NCI-H82 treated with DMSO at 0.1 percent for 48 hours (cell line): ENCODE measurements around the gene TNIP2.
A peak's percentile ranks its signal among the peaks of the same experiment; 100 is the strongest.

Source experiments
- DNase-seq: peaks from one replicate; lab custom pipeline; 2025; ENCODE audit not compliant: unreplicated experiment; lab: John Stamatoyannopoulos, UW

The TNIP2 gene, protein sequence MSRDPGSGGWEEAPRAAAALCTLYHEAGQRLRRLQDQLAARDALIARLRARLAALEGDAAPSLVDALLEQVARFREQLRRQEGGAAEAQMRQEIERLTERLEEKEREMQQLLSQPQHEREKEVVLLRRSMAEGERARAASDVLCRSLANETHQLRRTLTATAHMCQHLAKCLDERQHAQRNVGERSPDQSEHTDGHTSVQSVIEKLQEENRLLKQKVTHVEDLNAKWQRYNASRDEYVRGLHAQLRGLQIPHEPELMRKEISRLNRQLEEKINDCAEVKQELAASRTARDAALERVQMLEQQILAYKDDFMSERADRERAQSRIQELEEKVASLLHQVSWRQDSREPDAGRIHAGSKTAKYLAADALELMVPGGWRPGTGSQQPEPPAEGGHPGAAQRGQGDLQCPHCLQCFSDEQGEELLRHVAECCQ

DNA sequence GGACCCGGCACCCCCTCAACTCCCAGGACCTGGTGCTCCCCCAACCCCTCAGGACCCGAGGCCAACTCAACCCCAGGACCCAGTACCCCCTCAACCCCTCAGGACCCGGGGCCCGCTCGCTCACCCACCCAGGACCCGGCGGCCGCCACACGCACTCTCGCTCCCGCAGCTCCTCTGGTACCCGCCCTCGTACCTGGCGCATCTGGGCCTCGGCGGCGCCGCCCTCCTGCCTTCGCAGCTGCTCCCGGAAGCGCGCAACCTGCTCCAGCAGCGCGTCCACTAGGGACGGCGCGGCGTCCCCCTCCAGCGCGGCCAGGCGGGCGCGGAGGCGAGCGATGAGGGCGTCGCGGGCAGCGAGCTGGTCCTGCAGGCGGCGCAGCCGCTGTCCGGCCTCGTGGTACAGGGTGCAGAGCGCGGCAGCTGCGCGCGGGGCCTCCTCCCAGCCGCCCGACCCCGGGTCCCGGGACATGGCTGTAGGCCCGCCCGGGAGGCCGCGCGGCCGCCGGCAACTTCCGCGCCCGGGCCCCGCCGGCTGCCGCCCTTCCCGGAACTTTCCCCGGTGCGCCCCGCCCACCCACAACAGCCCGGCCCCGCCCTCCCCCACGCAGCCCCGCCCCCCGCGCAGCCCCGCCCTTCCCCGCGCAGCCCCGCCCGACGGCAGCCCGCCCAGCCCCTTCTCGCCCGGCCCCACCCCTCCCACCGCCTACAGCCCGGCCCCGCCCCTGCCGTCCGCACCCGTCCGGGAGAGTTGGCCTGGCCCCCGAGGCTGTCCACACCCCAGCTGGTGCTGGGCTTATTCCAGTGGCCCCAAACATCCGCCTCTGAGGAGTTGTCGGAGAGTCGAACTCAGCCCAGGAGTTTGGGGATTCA is at the start of gene TNIP2:
Gene TNIP2, minus strand, starts transcription at position 516 of the 870 bp plus-strand sequence. Its CDS starts 47 bp downstream, at position 469.
- peak; percentile 12 for DNase-seq

DNA sequence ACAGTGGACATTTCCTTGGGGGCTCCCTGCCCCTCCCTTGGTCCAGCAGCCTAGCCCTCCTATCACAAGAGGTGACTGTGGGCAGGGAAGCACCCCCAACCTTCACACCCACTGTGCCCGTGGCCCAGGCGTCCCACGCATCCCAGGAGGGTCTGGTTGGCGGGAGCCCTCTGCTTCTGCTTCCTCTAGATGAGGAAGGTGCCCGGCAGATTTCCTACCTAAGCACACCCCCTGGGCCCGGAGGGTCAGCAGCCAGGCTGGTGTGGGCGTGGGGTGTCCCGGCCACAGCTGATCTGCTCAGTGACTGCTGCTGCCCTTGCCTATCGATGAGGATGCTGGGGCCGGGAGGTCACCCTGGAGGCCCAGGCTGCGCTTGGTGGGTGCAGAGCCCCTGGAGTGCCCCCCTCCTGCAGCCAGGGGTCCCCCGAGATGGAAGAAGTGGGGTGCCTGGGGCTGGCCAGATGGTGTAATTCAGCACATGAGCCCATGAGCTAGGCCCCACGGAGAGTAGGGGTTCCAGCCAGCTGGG is 48.9 kb upstream of the TNIP2 start:
- DNase-seq: no peak

DNA sequence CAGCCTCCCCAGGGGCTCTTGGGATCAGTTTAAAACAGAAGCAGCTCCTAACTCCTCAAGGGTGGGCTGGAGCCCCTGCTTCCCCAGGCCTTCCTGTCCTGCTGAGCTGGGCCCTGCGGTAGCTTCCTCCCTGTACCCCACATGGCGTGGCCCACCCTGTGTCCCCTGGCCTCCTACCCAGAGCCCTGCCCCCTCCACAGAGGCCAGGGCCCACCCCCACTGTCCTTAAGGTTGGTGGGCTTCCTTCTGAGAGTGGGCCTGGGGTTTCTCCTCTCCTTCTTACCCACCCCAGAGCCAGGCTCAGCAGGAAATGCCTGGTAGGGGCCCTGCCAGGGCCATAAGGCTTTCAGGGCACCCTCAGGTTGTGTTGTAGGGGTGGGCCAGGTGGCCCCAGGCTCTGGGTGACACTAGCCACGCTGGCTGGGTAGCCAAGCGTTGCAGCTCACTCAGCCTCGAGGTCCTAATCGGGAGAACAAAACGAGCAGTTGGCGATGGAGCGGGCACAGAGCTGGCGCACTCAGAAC is 48.4 kb upstream of the TNIP2 start:
- no peak for DNase-seq

DNA sequence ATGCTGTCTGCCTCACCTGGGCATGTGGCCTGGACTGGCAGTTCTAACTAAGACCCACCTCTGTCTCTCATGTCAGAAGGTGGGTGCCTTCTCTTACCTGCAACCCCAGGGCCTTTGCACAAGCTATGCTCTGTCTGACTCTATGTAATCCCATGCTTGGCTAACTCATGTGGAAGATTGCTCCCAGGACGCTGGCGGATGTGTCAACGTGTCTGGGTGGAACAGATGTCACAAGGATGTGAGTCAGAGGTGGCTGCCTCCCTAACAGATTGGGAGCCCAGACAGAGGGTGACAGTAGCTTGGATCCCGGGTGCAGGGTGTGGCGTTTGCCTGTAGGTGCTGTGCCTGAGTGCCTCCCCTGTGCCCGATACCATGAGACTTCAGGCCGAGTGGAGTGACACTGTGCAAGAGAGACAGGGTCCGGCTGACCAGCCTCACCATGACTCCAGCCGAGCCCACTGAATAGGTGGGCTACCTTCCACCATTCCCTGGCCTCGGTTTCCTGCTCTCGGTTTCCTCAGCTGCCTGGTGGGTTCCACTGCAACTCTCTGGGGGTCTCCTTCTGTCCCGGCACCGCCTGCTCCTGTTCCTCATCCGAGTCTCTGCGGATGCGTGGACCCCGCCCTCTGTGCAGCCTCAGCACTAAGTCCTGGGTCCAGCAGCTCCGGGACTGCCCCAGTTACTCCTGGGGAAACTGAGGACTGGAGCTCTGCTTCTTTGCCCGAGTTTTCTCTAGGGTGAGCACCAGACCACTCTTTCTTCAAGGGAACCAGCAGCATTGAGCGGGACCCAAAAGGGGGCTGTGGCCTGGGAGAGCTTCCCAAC is 47.7 kb upstream of the TNIP2 start:
- DNase-seq: no peak

DNA sequence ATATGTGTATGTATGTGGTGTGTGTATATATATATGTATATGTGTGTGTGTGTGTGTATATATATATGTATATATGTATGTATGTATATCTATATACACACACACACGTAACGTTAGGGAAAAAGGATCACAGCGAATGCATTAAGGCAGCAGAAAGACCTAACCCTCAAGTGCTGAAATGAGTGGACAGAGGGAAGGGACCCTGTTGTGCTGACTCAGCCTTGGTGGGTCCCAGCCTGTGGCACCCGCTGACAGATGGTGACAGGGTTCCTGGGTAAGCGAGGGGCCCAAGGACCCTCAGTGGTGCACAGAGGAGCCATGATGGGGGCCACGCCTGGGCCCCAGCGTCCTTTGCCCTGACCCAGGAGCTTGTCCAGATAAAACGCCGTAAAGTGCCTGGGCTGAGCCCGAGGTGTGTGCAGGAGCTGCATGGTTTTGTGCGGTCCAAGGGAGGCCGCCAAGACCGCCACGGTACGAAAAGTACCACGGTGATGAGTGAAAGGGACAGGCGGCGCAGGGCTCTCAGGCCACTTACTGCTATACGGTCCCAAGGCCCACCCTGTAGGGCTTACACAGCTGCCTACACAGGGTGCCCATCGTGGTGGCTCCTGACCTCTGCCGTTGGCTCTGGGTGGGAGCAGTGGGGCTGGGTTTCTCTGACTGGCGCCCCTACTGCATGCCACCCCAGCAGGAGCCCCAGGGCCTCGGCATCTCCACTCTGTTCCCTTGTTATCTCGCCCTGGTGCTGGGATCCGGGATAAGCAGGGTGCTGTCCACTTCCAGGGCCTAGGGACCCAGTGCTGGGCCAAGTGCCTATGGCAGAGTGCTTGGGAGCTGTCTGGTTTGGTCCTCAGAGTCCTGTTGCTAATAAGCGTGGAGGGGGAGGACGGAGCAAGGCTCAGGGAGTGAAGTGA is 46.7 kb upstream of the TNIP2 start:
- DNase-seq: no peak

DNA sequence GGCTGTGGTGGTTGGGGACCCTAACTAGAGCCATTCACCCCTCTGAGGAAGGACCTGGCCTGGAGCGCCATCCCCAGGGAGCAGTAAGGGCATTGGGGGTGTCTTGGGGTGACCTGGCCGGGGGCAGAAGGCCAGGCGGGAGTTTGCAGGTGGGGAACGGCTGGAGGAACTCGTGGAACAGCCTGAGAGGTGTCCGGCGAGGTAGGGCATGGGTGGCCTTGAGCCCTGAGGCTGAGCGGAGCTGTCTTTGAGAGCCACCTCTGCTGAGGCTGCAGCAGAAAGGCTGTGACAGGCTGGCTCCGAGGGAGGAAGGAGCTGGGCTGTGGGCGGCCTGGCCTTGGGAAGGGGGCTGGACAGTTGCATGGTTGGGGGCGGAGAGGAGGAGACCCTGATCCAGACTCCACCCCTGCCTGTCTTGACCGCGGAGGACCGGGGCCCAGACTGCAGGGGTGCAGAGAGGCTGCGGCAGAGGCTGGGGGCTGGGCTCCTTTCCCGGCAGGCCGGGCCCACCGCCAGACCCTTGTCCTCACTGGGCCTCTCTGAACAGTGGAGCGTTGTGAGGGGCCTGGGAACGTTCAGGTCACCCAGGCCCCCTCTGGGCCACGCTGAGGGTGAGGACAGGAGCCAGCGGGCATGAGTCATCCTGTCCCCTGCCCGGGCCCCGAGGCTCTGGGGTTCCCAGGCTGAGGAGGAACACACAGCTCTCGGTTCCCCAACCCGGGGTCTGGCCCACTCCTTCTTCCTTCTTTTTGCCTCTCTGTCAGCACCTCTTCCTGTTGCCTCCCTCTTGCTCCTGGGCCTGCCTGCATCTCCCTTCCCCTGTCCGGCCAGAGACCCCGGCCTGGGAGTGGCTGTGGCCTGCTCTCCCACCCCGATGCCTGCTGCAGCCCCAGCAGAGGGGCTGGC is 44.8 kb upstream of the TNIP2 start:
- no peak for DNase-seq

DNA sequence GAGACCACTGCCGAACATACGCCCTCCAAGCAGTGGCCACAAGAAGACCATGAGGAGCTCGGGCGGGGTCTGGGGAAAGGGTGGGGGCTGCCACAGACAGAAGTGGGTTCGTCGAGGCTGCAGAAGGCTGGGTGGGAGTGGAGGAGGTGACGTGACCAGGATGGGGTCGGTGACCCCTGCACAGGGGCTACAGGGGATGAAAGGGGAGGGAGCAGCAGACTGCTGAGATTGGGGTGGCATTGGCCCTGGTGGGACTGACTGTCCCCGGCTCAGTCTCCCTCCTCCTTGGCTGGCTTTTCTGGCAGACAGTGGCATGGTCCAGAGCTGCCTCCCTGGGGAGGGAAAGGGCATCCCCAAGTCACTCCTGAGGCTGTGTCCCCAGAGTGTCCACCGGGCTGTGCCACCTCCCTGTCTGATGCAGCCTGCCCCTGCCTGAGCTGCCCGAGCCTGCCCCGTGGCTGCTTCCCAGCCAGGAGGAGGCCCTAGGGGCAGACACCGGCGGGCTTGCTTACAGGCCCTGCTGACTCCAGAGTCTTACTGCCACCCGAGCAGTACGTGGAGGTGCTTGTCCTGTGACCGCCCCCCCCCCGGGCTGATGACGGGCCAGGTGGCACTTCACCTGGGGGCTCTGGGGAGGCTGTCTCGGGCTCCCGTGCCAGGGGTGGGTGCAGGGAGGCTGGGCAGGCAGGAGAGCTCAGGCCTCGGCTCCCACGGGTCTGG is 44.0 kb upstream of the TNIP2 start:
- no peak for DNase-seq

DNA sequence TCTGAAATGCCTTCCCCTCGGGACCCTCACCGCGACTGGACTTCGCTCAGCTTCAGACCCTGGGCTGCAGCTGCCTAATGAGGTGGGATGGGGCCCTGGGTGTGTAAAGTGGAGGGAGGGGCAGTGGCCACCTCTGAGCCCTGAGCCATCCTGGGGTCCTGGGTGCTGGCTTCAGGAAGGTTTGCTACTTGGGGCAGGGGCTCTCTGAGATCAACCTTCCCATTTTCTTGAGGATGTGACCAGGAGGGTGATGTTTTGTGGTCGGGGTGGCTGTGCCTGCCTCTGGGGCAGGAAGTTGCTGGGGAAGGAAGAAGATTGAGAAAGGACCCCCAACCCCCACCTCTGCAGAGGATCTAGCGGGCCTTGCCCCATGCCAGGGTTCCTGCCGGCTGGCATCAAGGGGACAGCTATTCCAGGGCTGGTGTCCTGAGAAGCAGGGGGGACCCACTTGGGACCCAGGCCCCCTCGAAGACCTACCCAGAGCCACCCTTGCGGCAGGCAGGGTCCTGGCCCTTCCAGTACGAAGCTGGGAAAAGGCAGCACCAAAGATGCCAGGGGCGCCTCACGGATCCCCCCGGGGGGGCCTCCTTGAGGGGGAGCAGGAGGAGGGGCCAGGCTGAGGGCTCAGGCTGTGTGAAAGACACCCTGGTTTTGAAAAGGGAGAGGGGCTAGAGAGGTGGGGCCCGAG is 43.2 kb upstream of the TNIP2 start:
- DNase-seq: no peak

DNA sequence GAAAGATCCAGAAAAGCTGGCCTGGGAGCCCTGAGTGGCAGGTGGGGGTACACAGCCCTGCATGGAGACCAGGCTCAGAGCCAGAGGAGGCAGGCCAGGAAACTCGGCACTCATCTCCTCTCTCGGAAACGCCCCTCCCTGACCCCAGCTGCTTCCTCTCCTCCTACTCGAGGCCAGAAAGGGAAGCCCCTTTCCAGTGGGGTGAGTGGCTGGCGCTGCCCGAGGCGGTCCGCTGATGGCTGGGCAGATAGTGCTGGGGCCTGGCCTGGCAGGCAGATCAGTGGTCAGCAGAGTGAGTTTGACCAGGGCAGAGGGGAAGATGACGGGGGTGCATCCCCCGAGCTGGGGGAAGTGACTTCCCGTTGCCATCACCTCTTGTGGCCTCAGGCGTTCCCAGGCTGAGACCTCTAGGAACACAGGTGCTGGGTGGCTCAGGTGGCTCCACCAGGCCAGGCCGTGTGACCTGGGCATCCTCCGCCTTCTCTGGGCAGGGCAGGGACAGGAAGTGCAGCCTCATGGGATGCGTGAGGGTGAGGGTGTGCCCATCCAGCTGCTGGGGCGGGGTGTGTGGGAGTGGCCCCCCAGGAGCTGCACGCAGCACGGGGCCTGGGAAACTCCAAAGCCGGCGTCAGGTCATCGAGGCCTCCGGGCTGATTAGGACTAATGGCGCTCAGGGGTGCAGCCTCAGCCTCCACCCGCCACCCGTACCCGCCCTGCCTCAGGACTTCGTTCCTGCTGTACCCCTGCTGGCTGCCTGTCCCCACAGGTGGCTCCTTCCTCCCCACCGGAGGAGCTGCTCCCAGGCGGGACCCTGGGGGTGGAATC is 42.5 kb upstream of the TNIP2 start:
- no peak for DNase-seq

DNA sequence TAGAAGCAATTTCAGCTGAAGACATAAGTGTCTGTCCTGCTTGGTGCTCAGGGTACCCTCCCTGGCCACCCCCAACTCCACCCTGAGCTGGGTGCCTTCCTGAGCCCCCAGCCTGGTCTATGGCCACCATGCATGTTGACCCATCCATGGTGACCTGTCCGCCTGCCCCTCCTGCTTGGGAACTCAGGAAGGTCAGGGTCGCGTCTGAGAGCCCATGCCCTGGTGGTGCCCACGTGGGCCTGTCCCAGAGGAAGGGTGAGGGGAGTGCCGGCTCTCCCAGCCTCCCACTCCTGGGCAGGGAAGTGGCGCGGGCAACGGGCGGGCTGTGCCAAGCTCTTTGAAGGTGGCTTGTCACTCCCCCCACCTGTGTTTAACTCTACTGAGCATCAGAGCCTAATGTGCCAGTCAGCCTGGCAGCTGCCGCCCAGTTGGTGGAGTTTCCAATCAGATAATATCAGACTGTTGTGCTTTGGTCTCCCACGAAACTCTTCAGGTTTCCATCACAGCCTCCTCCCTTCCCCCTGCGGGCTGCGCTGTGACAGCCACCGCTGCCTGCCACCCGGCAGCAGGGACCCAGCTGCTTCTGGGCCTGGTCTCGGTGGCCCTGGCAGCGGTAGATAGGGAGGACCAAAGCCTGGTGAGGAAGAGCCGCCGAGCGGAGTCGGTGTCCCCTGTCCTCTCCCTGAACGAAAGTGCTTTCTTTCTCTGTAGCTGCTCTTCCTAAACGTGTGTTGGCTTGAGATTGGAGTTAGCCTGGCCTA is 41.6 kb upstream of the TNIP2 start:
- no peak for DNase-seq

DNA sequence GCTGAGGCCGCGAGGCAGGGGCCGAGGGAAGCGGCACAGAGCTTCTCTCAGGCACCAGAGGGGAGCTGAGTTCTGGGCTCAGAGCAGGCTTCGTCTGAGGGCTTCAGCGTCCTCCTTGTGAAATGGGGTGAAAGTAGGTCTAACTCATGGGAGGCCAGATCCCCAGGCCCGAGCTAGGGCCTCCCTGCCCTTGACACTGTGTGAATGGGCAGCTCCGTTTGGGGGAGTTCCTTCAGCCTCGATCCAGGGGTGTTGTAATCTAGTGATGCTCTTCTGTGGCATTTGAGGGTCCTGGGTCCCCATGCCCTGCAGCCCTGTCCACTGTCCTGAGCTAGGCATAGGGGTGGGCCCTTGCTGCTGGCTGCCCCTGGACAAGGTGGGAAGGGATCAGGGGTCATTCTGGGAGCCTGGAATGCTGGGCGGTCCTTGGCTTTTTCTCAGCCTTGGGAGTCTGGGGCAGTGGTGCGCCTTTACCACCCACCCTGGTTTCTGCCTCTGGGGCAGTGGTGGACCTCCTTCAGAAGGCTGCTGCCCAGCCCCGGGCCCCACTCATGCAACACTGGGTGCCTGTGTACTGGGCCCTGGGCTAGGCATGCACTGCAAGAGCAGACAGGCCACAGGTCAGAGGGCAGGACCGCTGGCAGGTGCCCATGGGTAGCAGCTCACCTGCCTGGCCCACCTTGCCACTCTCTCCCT is 40.9 kb upstream of the TNIP2 start:
- DNase-seq: no peak

DNA sequence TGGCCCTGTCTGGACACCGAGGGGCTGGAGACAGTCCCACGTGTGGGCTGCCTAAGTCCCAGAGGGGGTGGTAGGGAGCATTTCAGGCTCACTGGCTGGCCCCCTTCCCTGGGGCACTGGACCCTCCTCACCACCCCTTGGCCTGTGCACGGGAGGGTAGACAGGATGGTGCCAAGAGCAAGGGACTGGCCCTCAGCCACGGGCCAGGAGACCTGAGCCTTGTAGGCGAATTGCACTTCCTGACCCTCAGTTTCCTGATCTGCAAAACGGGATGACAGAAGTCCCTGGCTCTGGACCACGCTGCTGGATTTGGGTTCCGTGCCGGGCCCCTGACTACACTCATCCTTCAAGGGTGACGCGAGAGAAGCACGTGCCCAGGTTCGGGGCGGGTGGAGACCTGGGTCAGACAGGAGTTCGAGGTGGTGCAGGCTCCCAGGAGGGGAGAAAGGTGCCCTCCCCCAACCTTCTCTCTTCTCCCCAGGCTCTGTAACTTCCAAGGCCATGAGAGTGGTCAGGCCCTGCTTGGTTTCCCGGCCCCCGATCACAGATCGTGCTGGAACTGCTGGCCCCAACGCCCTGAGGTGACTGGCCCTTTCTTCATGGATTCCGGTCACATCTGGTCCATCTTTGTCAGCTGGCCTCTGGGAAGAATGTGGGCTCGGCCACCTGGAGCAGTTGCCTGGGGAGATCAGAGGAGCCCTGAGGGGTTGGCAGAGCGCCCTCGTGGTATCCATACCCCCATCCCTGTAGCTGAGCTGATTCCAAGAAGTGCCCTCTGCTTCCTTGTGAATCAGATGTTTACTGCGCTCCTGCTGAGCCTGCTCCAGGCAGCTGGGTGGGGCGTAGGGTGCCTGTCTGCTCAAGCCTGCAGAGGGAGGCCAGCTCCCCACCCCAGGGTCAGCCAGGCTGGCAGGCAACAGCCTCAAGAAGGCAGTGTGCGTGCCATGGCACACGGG is 40.0 kb upstream of the TNIP2 start:
- no peak for DNase-seq

DNA sequence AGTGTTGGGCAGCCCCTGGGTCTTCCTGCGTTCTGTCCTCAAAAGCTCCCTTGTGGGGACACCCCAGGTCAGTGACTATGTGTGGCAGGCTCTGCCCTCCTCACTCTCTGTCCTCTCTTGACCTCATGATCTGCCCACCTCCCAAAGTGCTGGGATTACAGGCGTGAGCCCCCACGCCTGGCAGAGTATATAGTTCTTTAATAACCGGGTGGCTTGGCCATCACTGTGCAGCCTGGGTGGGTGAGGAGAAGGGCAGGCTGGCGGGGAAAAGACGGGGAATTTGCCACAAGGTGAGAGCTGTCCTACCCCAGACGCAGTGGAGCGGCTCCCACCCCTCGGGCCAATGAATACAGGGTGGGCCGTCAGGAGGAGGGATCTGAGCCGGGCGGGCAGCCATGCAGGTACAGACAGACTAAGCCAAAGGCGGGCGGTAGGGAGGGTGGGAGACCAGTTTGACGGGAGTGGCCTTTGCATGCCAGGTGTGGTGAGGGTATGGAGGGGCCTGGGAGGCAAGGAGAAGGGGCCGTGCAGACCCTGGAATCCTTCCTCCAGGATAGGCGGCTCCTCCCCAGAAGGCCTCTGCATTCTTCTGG is 39.3 kb upstream of the TNIP2 start:
- no peak for DNase-seq
